Islet of Langerhans (tissue), 1 donor: ENCODE measurements around the gene FLRT2.

Experiments
- FAIRE-seq: peaks from one replicate; lab custom pipeline; 2011; peaks lifted over from hg19 to GRCh38; lab: Jason Lieb, UNC

The FLRT2 gene

DNA sequence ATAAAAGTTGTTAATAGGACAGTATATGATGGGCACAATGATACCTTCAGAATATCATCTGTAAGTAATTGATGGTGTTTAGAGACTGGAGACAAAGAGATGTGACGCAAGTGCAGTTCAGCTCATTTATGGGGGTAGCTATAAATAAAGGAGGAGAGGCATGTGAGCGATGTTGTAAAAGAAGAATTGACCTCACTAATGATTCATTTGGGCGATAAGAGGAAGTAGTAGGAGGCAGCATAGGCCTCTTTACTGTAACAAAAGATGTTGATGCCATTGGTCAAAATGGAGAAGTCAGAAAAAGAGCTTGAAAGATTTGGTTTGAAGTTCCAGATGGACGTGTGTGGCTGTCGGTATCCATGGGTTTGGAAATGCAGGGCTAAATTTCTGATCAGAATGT, 70.0 kb downstream of the FLRT2 start:
- no peak for FAIRE-seq

DNA sequence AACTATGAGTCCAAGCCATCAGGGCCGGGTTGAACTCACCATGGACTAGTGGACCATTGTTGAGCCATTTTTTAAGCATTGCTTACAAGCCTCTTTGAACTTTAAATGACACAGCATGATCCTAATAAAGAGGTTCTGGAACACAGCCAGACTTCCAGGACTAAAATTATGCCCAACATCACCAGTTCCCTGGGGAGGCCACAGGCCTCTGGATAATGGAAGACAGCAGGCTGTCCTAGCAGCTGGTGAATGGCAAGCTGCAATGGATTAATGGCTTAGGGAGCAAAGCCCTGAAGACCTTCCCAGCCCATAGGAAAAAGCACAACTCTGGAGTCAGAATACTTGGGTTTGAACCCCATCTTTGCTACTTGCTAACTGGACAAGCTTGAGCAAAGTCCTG, 71.3 kb downstream of the FLRT2 start:
- no peak for FAIRE-seq

DNA sequence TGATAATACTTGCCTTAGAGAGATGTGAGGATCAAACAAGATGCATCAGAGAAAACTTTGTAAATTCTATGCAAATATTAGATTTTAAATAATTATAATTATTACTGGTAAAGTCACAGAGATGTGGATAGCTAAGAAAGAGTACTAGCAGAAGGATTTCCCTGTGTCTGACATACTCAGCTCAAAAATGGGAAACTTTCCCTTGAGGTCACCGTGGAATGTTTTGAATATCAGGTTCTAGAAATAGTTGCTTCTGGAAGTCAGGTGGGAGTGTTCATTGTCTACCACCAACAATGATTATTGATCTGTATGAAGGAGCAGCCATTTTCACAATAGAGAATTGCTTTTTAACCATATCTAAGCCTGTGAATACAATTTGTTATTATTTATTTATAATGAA, 71.7 kb downstream of the FLRT2 start:
- no peak for FAIRE-seq

DNA sequence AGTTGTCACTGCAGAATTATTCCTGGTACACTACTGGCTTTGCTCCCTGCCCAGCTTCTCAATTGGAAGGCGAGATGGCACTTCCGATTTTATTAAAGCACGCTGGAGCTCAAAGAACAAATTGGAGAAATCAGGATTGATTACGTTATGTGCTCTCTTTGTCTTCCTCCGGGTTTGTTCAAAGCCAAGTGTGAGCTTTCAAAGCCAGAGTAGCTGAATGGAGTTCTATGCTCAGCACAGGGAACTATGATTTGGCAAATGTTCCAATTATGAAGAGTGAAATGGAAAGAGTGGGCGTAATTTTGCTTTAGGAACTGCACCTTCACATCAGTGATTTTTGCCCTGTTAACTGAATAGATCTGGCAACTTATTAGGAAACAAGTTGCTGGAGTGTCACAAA, 72.4 kb downstream of the FLRT2 start:
- no peak for FAIRE-seq

DNA sequence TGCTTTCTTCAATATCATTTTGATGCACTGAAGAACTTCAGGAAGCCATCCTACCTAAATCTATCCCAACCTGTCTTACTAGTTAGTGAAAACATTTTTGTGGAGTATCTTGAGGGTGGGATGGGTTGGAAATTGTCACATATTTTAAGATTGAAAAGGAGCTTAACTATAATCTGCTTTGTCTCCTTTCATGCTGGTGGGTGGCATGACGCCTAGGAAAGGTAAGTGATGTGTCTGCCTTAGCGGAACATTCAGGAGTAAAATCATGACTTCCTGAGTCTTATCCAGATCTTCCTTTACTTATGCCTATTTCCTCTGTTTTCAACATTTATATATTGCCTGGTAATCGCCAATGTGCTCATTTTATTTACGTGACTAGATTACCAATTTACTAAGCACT, 74.1 kb downstream of the FLRT2 start:
- no peak for FAIRE-seq

DNA sequence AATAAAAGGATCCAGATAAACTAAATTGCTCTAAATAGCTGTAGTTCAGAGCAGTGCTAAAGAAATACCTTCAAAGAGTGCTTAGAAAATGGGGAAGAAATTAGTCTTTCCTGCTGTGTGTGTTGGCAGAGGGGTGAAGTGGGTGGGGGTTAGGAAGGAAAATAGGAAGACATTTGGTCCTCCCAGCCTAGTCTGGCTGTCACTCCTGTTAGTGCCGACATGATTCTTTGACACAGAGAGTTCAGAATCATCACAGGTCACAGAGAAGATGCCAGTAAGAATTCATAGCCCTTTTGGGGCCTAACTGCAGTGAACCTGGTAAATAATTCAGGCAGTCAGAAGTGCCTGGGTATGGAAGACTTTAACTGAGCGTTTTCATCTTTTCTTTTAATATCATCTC, 74.8 kb downstream of the FLRT2 start:
- FAIRE-seq: no peak

DNA sequence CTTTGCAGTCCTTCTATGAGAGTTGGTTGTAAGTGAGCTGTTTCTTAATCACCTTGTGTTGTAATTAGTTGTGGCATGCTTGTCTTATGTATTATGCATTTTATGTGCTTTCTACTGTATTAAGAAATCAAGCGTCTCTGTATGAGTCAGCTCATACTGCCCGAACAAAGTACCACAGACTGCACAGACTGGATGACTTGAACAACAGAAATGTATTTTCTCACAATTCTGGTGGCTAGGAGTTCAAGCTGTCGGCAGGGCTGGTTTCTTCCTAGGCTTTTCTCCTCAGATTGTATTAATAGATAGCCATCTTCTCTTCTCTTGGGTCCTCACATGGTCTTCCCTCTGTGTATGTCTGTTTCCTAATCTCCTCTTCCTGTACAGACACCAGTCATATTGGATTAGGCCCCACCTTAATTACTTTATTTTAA, 77.7 kb downstream of the FLRT2 start:
- FAIRE-seq: no peak

DNA sequence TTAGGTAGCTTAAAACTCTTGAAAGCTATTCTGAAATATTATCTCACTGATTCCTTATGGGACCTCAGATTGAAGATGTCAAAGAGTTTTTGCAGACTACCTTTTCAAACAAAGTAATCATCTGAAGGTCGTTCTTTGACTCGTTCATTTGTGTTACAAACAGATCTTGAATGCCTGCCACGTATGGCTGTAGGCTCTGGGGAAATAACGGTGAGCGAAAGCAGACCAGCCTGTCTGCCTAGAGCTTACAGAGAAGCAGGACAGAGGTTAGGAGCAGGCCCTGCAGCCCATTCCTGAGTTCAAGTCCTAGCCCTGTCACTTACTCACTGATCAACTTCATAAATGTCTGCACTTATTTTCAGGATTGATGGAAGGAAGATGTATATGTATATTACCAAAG, 83.6 kb downstream of the FLRT2 start:
- FAIRE-seq: no peak

DNA sequence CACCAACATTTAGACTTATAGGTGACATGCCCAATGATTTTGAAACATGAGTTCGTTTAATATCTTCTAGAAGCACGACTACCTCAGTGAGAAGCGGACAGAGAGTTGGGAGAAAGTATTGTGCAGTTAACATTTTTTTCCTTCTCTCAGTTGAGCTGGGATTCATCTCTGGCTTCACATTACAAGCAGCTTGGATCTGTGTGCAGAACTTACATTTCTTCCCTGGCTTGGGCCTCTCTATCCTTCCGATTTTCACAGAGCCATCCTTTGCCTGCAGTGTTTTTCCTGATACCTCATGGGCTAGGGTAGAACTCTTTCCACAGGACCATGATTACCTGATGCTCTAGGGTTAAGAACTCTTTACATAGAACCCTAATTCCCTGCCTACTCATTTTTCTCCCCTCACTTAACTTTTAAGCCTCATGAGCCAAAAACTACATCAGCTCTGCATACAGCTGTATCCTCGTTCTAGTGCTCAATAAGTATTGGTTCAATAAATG, 86.5 kb downstream of the FLRT2 start:
- no peak for FAIRE-seq

DNA sequence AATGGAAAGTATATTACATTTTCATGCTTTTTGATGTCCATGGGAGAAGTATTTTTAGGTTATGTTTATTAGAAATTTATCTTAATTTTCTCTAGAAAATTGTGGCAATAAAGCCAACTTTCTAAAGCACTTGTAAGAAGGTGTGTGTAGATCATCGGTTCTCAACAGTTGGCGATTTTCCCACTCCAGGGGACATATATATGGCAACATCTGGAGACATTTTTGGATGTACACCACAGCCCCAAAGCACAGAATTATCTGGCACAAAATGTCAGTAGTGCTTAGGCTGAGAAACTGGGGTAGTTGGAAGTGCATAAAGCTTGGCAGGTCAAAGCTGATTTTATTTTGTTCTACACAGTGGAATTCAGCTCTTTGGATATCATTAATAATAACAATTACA, 86.9 kb downstream of the FLRT2 start:
- no peak for FAIRE-seq

DNA sequence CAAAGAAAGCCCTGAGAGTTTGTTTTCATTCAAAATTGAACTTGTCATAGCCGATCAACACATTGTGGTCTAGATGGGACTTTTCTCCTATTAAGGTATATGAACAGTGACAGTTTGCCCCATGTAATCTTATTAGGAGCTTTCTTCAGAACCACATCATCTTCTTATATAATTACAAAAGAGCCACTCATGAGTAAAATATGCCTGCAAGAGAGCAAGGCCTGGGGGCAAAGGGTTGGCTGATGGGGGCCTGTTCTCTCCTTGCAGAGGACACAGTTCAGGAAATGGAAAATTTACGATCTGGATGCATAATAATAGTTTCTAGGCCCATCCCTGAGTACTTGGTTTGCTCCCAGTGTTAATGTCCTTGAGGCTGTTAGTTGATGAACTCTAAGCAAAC, 87.8 kb downstream of the FLRT2 start:
- FAIRE-seq: no peak

DNA sequence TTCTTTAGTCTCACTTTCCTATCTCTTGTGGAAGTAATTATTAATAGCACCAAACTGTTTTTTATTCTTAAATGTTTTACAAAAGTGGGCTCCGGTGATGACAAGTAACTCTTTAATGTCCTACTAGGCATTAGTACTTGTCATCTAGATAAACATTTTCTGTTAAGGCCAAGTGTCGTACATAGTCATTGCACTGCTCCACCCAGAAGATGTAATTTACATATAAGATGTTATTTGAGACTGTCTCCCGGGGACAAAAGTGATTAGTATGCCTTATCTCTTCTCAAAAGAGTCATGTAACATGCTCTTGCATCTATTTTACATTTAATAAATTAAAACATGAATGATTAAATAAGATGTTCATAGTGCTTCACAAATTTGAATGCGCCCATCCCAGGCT, 88.4 kb downstream of the FLRT2 start:
- no peak for FAIRE-seq

DNA sequence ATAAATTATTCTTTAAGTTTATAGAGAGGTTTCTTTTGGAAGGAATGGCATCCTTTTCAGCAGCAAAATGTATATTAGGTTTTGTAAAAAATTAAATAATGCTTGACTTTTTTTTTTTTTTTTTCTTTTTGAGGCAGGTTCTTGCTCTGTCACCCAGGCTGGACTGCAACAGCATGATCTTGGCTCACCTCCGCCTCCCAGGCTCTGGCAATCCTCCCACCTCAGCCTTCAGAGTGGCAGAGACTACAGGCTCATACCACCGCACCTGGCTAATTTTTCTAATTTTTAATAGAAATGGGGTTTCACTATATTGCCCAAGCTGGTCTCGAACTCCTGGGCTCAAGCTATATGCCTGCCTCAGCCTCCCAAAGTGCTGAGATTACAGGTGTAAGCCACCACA, 89.0 kb downstream of the FLRT2 start:
- FAIRE-seq: no peak

DNA sequence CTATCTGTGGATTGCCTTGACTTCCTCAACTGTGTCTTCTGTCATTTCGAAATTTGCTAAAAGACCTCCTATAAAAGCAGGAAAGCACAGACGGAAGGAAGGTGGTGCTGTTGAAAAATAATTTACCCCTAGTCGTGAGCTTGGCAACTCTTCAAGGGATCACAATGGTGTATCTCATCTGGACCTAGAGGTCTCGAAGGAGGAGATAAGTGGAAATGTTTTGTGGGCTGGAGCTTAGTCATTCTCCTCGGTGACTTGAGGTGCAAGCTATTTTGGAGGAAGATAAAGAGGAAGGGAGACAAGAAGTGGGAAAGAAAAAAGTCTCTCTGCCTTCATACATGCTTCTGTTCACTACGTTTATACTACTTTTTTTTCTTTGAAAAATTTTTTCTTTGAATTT, 89.9 kb downstream of the FLRT2 start:
- no peak for FAIRE-seq

DNA sequence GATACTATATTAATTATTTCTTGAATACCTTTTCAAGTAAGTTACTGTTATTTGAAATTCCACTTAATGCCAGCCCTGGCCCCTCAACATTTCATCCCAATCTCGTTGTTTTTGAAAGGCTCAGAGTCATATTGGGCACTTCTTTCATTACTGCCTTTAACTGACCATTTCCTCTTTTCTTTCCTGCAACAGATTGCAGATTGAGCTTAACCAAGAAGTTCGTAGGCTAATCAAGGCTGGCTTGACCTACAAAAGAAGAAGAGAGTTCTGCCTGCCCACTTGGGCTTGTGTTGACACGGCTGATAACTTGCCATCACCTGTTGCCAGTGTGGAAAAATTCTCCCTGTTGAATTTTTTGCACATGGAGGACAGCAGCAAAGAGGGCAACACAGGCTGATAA, 91.0 kb downstream of the FLRT2 start:
- no peak for FAIRE-seq

DNA sequence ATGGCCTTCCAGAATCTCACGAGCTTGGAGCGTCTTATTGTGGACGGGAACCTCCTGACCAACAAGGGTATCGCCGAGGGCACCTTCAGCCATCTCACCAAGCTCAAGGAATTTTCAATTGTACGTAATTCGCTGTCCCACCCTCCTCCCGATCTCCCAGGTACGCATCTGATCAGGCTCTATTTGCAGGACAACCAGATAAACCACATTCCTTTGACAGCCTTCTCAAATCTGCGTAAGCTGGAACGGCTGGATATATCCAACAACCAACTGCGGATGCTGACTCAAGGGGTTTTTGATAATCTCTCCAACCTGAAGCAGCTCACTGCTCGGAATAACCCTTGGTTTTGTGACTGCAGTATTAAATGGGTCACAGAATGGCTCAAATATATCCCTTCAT, 92.2 kb downstream of the FLRT2 start:
- FAIRE-seq: no peak

DNA sequence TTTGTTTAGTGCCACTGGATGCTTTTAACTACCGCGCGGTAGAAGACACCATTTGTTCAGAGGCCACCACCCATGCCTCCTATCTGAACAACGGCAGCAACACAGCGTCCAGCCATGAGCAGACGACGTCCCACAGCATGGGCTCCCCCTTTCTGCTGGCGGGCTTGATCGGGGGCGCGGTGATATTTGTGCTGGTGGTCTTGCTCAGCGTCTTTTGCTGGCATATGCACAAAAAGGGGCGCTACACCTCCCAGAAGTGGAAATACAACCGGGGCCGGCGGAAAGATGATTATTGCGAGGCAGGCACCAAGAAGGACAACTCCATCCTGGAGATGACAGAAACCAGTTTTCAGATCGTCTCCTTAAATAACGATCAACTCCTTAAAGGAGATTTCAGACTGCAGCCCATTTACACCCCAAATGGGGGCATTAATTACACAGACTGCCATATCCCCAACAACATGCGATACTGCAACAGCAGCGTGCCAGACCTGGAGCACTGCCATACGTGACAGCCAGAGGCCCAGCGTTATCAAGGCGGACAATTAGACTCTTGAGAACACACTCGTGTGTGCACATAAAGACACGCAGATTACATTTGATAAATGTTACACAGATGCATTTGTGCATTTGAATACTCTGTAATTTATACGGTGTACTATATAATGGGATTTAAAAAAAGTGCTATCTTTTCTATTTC, 93.2 kb downstream of the FLRT2 start:
- FAIRE-seq: no peak

DNA sequence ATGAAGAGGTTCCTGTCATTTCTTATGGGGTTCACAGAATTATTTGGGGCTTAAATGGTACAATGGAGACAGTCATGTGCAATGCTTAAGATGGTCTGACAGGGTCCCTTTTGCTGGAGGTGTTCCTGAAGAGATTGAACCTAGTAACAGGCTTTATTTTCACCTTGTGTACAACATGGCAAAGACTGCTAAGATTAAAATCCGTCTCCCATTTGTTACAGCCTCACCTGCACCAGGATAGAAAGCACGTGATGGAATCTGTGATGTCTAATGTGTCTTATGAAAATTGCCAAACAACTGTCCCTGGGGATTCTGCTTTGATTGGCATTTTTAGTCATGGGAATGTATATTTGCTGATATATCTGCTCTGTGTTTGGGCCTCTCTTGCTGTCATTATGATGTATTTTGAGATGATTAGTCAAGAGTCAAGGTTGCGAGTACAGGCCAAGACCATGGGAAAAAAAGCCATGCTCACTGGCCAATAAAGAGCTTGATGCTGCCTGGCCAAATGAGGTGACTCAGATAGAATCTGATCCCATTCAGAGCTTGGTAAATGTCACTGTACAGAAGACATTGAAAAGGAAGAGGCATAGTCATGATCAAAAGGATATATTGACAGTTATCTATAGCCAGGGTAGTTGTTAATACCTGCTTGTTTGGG, 96.1 kb downstream of the FLRT2 start:
- FAIRE-seq: no peak

DNA sequence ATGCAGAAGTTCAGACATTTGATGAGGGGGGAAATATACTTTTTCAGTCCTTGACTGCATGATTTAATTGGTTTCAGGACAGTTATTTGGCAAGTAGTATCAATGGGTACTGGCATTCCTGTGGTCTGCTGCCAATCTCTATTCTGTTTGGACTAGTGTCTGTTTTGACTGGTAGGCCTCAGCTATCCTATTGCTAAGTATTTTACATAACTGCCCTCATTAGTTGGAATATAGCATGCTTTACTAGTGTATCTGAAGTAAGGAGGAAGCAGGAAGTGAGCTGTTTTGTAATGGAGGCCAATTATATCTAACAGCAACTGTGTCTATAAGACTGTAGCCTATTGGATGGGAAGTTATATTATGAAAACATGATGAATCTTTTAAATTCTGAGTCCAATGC, 104.3 kb downstream of the FLRT2 start:
- no peak for FAIRE-seq

DNA sequence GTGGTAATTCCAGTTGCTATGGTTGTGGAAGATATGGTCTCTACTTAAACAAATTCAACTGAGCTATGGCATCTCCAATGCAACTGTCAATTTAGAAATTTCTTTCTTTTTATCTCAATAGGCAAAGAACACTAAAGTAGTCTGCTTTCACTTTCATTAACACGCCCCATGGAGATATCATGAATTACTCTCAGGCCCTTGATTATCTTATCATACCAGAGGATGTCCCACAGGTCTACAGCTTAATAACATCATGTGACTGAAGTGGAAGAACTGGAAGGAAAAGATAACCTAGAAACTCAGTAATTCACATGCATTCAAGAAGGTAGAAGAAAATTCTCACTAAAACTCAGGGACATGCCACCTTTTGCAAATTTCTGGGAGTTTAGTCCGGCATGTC, 114.3 kb downstream of the FLRT2 start:
- no peak for FAIRE-seq

DNA sequence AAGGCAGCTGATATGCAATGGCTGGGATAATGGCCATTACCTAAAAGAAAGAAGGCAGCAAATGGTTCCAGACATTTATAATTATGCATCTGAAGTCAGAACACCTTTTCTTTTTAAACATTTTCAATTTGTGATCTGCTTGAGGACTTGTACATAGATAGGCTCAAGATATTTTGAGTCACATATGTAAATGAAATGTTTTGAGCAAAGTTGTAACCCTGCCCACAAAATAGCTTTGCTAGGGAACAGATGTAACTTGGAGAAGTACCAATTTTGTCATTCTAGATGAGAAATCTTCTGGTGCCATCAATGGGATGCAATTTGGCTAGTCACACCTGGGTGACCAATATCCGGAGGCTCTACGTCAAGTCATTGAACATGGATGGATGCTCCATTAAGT, 123.1 kb downstream of the FLRT2 start:
- FAIRE-seq: no peak

DNA sequence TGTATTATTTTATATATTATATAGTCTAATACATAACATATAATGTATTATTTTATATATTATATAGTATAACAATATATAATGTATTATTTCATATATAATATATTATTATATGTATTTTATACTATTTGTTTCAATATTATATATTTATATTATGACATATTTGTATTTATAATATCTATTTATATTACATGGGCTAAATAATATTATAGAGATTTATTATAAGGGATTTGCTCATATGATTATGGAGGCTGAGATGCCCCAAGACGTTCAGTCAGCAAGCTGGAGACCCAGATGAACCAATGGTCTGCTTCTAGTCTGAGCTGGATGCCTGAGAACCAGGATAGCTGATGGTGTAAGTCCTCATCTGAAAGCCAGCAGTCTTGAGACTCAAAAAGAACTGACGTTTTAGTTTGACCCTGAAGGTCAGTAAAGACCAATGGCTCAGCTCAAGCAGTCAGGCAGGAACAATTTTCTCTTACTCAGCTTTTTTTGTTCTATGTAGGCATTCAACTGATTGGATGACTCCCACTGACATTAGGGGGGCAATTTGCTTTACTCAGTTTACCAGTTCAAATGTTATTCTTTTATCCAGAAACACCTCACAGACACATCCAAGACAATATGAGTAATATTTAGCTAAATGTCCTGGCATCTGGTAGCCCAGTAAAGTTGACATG, 130.4 kb downstream of the FLRT2 start:
- no peak for FAIRE-seq

DNA sequence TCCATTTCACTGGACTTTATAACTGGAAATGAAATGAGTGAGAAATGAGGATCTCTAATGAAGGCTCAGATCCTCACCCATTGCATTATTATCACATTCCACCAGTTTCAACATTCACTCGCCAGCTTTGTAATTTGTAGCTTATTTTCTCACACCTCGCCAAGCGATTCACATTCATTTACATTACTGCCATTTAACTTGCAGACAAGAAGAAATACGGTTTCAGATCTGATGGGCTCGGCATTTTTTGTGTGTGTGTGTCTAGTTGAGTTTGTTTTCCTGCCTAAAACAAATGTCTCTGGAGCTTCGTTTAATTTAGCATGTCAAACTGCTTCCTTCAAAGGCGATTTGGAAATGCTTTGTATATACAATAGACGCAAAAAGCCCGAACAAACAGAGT, 132.2 kb downstream of the FLRT2 start:
- FAIRE-seq: no peak

DNA sequence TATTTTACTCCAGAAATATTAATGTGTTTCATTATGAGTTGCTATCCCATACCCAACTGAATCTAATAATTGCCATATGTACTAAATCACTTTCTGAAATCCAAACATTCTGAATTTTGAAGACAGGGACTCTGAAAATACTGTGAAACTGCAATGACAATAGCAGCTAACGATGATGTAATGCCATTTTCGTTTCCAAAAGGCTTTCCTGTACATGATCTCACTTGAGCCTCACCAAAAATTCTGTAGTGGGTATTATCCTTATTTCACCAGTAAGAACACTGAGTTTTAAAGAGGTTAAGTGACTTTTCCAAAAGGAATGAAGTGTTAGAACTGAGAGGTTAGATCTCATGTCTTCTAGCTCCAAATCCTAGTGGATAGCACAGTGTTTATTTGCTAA, 133.3 kb downstream of the FLRT2 start:
- FAIRE-seq: no peak
